Neural crest cell (in vitro differentiated cells): Measurements from ENCODE around the gene SHISA4. TPM values are rescaled to one million over a fixed set of nuclear protein-coding genes. Genes with fewer than 3 reads are reported as not detected.

ENCODE experiments used
- microRNA-seq: library from miRNA; unstranded; fragments of <30 nt; microRNA quantifications from one replicate; pipeline ENCODE4, GENCODE V29; 2020
- total RNA-seq: library from RNA; stranded (reverse); gene quantifications from 2 replicates; pipeline ENCODE4 v1.2.1, GENCODE V29; 2021

Gene SHISA4
- total RNA-seq, 1 donor from 2014 or later: 10.8 TPM

Small RNA genes within 50 kb of the gene (microRNA-seq; reads per million reads assigned to microRNA genes)
- 3.0 reads per million for gene MIR6739

Other genes with a start within 250 kb of the SHISA4 start
- gene IPO9, start 59.7 kb upstream of the SHISA4 start, total RNA-seq: 124 and 137 TPM in 2 replicates
- gene LMOD1, start 57.6 kb downstream of the SHISA4 start, total RNA-seq: 0.19 and 0.39 TPM in 2 replicates
- 59.6 and 63.9 TPM in 2 replicates for gene TIMM17A, start 66.6 kb downstream of the SHISA4 start, total RNA-seq
- 47.7 and 50.8 TPM in 2 replicates for gene RNPEP, start 93.8 kb downstream of the SHISA4 start, total RNA-seq
- gene ELF3, start 121.7 kb downstream of the SHISA4 start, total RNA-seq: 0.19 and 0.55 TPM in 2 replicates
- gene GPR37L1, start 234.0 kb downstream of the SHISA4 start, total RNA-seq: 0.05 TPM in 1 of 2 replicates, not detected in the other